SU-DHL-6 (cell line): ENCODE data around the gene AIG1.

Source experiments
- H2AFZ ChIP-seq: fragments of 200-600 bp; sonication (generic); 2 replicates; pipeline ENCODE4 v1.6.1; 2014; ENCODE audit warnings: low read depth, mild to moderate bottlenecking, moderate library complexity, mixed read lengths, antibody characterized with exemption, low read length; ENCODE audit not compliant: severe bottlenecking
- H3F3A ChIP-seq: fragments of 200-600 bp; shearing (Covaris generic); 2 replicates; pipeline ENCODE4 v1.6.0; 2016; ENCODE audit warnings: antibody characterized with exemption, mild to moderate bottlenecking; ENCODE audit not compliant: insufficient read depth
- H3K27ac ChIP-seq: fragments of 200-600 bp; sonication (generic); 2 replicates; pipeline ENCODE4 v1.5.1; 2016; ENCODE audit warnings: low read depth, mild to moderate bottlenecking, low read length, moderate library complexity, mixed read lengths
- H3K27me3 ChIP-seq: fragments of 200-600 bp; sonication (generic), shearing (Covaris generic); 2 replicates; pipeline ENCODE4 v1.6.0; 2014; ENCODE audit warnings: mild to moderate bottlenecking, low read length
- H3K36me3 ChIP-seq: fragments of 200-600 bp; sonication (generic); 2 replicates; pipeline ENCODE4 v1.6.1; 2014; ENCODE audit warnings: mild to moderate bottlenecking, low read length, mixed read lengths
- H3K4me2 ChIP-seq: fragments of 300-600, 200-600 bp; shearing (Covaris generic), sonication (generic); 2 replicates; pipeline ENCODE4 v1.6.0; 2014; ENCODE audit warnings: low read length, low read depth, mild to moderate bottlenecking; ENCODE audit not compliant: poor library complexity, severe bottlenecking
- H3K4me3 ChIP-seq: fragments of 200-600 bp; sonication (generic); 2 replicates; pipeline ENCODE4 v1.5.1; 2014; ENCODE audit warnings: antibody characterized with exemption, low read length, mild to moderate bottlenecking, mixed read lengths; ENCODE audit not compliant: insufficient read depth, poor library complexity, severe bottlenecking
- H3K79me2 ChIP-seq: fragments of 200-600 bp; sonication (generic); 2 replicates; pipeline ENCODE4 v1.6.1; 2014; ENCODE audit warnings: mild to moderate bottlenecking, low read length, moderate library complexity; ENCODE audit not compliant: insufficient read depth
- H3K9ac ChIP-seq: fragments of 200-600 bp; sonication (generic); 2 replicates; pipeline ENCODE4 v1.7.0; 2014; ENCODE audit warnings: mild to moderate bottlenecking, low read length
- H3K9me2 ChIP-seq: fragments of 200-600 bp; sonication (generic); replicated peaks from 2 replicates; pipeline ENCODE4 v1.6.1; 2014; ENCODE audit warnings: low read length; ENCODE audit not compliant: insufficient read depth
- H3K9me3 ChIP-seq: fragments of 200-600 bp; sonication (generic); 2 replicates; pipeline ENCODE4 v1.6.1; 2014; ENCODE audit warnings: low read length, mixed read lengths; ENCODE audit not compliant: insufficient read depth
- H4K20me1 ChIP-seq: fragments of 200-600 bp; sonication (generic); 2 replicates; pipeline ENCODE4 v1.6.1; 2014; ENCODE audit warnings: low read depth, mild to moderate bottlenecking, antibody characterized with exemption, low read length, moderate library complexity, mixed read lengths
- CTCF ChIP-seq: fragments of 200-600 bp; sonication (generic); IDR thresholded peaks from one replicate; pipeline ENCODE4 v1.5.1; 2017; ENCODE audit warnings: antibody characterized with exemption, mild to moderate bottlenecking, low read length, moderate library complexity; ENCODE audit not compliant: insufficient read depth, poor library complexity, severe bottlenecking
- EZH2phosphoT487 ChIP-seq: fragments of 200-600 bp; sonication (generic), shearing (Covaris generic); conservative IDR thresholded peaks from 2 replicates; pipeline ENCODE4 v1.6.1; 2018; ENCODE audit warnings: mild to moderate bottlenecking, antibody characterized with exemption, low read length, moderate library complexity, mixed read lengths

AIG1 gene

GRCh38 chr6:143348531-143348930 lies 287.8 kb downstream of the AIG1 start:
- Histone ChIP-seq H3K27ac (no peak overlapping the region), H3K9me2 (no peaks in the 10 kb centered on the region)
- TF ChIP-seq CTCF = no peak

GRCh38 chr6:143349530-143349929 lies 288.8 kb downstream of the AIG1 start:
- Histone ChIP-seq H3K9me3 (no peaks in the 10 kb centered on the region), H2AFZ (no peak overlapping the region), H3F3A (no peaks in the 10 kb centered on the region), H3K4me3 (no peak overlapping the region), H3K4me2 (no peak overlapping the region), H4K20me1 (no peaks in the 10 kb centered on the region), H3K9ac (no peak overlapping the region), H3K79me2 (no peaks in the 10 kb centered on the region), H3K27ac (no peak overlapping the region), H3K27me3 (no peaks in the 10 kb centered on the region), H3K36me3 (no peaks in the 10 kb centered on the region), H3K9me2 (no peaks in the 10 kb centered on the region)
- TF ChIP-seq CTCF (no peak), EZH2phosphoT487 (no peak)

More at GRCh38 chr6:143348531-143348930, 287.8 kb downstream of the AIG1 start:
- H3K4me2 ChIP-seq = no peak overlapping the region
- no peaks in the 10 kb centered on the region for H3K36me3 ChIP-seq
- H3K9me3 ChIP-seq = no peaks in the 10 kb centered on the region
- H3K9ac ChIP-seq = no peak overlapping the region
- no peaks in the 10 kb centered on the region for H4K20me1 ChIP-seq
- H3K27me3 ChIP-seq = no peaks in the 10 kb centered on the region
- no peak overlapping the region for H2AFZ ChIP-seq
- H3K79me2 ChIP-seq = no peaks in the 10 kb centered on the region
- H3F3A ChIP-seq = no peaks in the 10 kb centered on the region
- no peak overlapping the region for H3K4me3 ChIP-seq

GRCh38 chr6:143356101-143356880 lies 295.6 kb downstream of the AIG1 start:
- H3K79me2 ChIP-seq = no peaks in the 10 kb centered on the region
- no peaks in the 10 kb centered on the region for H3K9me3 ChIP-seq
- H3K27ac ChIP-seq = no peak overlapping the region
- no peak overlapping the region for H3K4me2 ChIP-seq
- no peaks in the 10 kb centered on the region for H3F3A ChIP-seq
- H3K9ac ChIP-seq = no peak overlapping the region
- H3K36me3 ChIP-seq = no peaks in the 10 kb centered on the region
- no peaks in the 10 kb centered on the region for H3K27me3 ChIP-seq
- no peaks in the 10 kb centered on the region for H4K20me1 ChIP-seq
- H3K9me2 ChIP-seq = no peaks in the 10 kb centered on the region
- H3K4me3 ChIP-seq = no peak overlapping the region
- H2AFZ ChIP-seq = no peak overlapping the region
- TF ChIP-seq CTCF = no peak
- no peak for TF ChIP-seq EZH2phosphoT487
